Endothelial cell of umbilical vein (primary cell): ENCODE measurements around the gene DSCAML1. TPM values are rescaled to one million over a fixed set of nuclear protein-coding genes. Genes with fewer than 3 reads are reported as not detected.

Experiments used
- BruUV-seq: library from RNA; stranded (reverse); fragments of 400-500 nt; replicated peaks from 2 replicates; lab custom pipeline; 2021; lab: Mats Ljungman, UMichigan
- CTCF ChIA-PET: fragments of 300-600, 350-600 bp; sonication (Branson Sonifier 250); formaldehyde crosslinking; loops from one replicate; lab custom pipeline; 2021; ENCODE audit warnings: antibody characterized with exemption, inconsistent platforms; lab: Charles Lee
- POLR2A ChIA-PET: fragments of 300-600, 350-600 bp; sonication (Branson Sonifier 250); formaldehyde crosslinking; loops from one replicate; lab custom pipeline; 2021; ENCODE audit warnings: antibody characterized with exemption, inconsistent platforms; lab: Charles Lee
- DNase-seq: peaks from one replicate; pipeline ENCODE4 v3.0.0-alpha.2; 2011; ENCODE audit warnings: low read depth, low spot score
- FAIRE-seq: peaks from 2 replicates; lab custom pipeline; 2011; peaks lifted over from hg19 to GRCh38; lab: Jason Lieb, UNC
- H2AFZ ChIP-seq: 2 replicates; pipeline ENCODE4 v1.6.0; 2012; ENCODE audit warnings: low read depth, low read length, control low read depth, inconsistent platforms
- H3K27ac ChIP-seq: 2 replicates; pipeline ENCODE4 v1.5.1; 2011; ENCODE audit warnings: low read depth, mild to moderate bottlenecking, control low read depth, low read length, moderate library complexity; ENCODE audit not compliant: insufficient read depth
- H3K27me3 ChIP-seq, 2 experiments: 2 replicates each; pipeline versions ENCODE4 v1.6.0 to v1.6.1; 2011; ENCODE audit warnings: low read length in 2 of 2, mixed read lengths in 1 of 2; ENCODE audit not compliant: control insufficient read depth in 2 of 2, insufficient read depth in 2 of 2
- H3K36me3 ChIP-seq, 2 experiments: 2 replicates in 1 of 2; 3 replicates in 1 of 2; pipeline ENCODE4 v1.5.1; 2011; ENCODE audit warnings: low read length in 2 of 2, mild to moderate bottlenecking in 1 of 2, moderate library complexity in 1 of 2; ENCODE audit not compliant: control insufficient read depth in 2 of 2, insufficient read depth in 2 of 2; ENCODE audit errors: extremely low read depth in 1 of 2
- H3K4me1 ChIP-seq: 3 replicates; pipeline ENCODE4 v1.5.1; 2011; ENCODE audit warnings: mild to moderate bottlenecking, low read length; ENCODE audit not compliant: control insufficient read depth, insufficient read depth; ENCODE audit errors: extremely low read depth
- H3K4me2 ChIP-seq: 2 replicates; pipeline ENCODE4 v1.6.1; 2011; ENCODE audit warnings: low read length, control low read depth, mixed read lengths; ENCODE audit not compliant: insufficient read depth
- H3K4me3 ChIP-seq, 3 experiments: fragments of 200-600 bp in 1 of 3; sonication (generic), shearing (Covaris generic) in 1 of 3; replicated peaks in 1 of 3; 2 replicates each; pipeline ENCODE4 v1.5.1; 2011 to 2016; ENCODE audit warnings: control low read depth in 3 of 3, low read length in 3 of 3, mild to moderate bottlenecking in 2 of 3, inconsistent platforms in 1 of 3, low read depth in 1 of 3, moderate library complexity in 1 of 3; ENCODE audit not compliant: insufficient read depth in 1 of 3
- H3K79me2 ChIP-seq: 2 replicates; pipeline ENCODE4 v1.6.0; 2012; ENCODE audit warnings: low read length, inconsistent platforms; ENCODE audit not compliant: control insufficient read depth, insufficient read depth
- H3K9ac ChIP-seq: replicated peaks from 2 replicates; pipeline ENCODE3; 2011; ENCODE audit warnings: low read length, control low read depth; ENCODE audit not compliant: insufficient read depth; ENCODE audit errors: extremely low read depth
- H3K9me1 ChIP-seq: replicated peaks from 3 replicates; pipeline ENCODE4 v1.6.0; 2011; ENCODE audit warnings: mild to moderate bottlenecking, low read length; ENCODE audit not compliant: control insufficient read depth, insufficient read depth; ENCODE audit errors: extremely low read depth
- H3K9me3 ChIP-seq: replicated peaks from 2 replicates; pipeline ENCODE4 v1.5.1; 2012; ENCODE audit warnings: low read length, inconsistent platforms; ENCODE audit not compliant: control insufficient read depth, insufficient read depth
- H4K20me1 ChIP-seq: replicated peaks from 2 replicates; pipeline ENCODE3; 2011; ENCODE audit warnings: mild to moderate bottlenecking, low read length; ENCODE audit not compliant: control insufficient read depth, insufficient read depth; ENCODE audit errors: extremely low read depth
- EZH2 ChIP-seq: IDR thresholded peaks from 2 replicates; pipeline ENCODE4 v1.6.1; 2012; ENCODE audit warnings: borderline replicate concordance, low read depth, mild to moderate bottlenecking, moderate library complexity, low read length, inconsistent platforms; ENCODE audit not compliant: severe bottlenecking
- FOS ChIP-seq: IDR thresholded peaks from 2 replicates; pipeline ENCODE4 v1.6.1; 2011; ENCODE audit warnings: mild to moderate bottlenecking, low read length, moderate library complexity, borderline replicate concordance; ENCODE audit not compliant: insufficient read depth
- GATA2 ChIP-seq: IDR thresholded peaks from 2 replicates; pipeline ENCODE4 v1.7.0; 2011; ENCODE audit warnings: low read depth, mild to moderate bottlenecking, moderate library complexity, mixed read lengths, low read length; ENCODE audit not compliant: insufficient read length, insufficient read depth
- JUN ChIP-seq: IDR thresholded peaks from 2 replicates; pipeline ENCODE4 v1.6.1; 2011; ENCODE audit warnings: borderline replicate concordance, low read depth; ENCODE audit not compliant: insufficient read length, insufficient read depth
- MYC ChIP-seq: IDR thresholded peaks from one replicate; pipeline ENCODE4 v1.6.1; 2011; ENCODE audit warnings: mild to moderate bottlenecking, low read depth, low read length
- POLR2A ChIP-seq: IDR thresholded peaks from 2 replicates; pipeline ENCODE4 v1.6.1; 2012; ENCODE audit warnings: low read depth, mild to moderate bottlenecking, control low read depth, low read length
- POLR2AphosphoS5 ChIP-seq: IDR thresholded peaks from 2 replicates; pipeline ENCODE4 v1.6.1; 2012; ENCODE audit warnings: low read depth, mild to moderate bottlenecking, control low read depth, low read length, moderate library complexity; ENCODE audit not compliant: insufficient read depth
- dilution Hi-C: fragments of 300-500 bp; cut with MboI; formaldehyde crosslinking; loops from one replicate; pipeline ENCODE4 v1.15.0; 2019; ENCODE audit warnings: low sequenced_read_pairs; ENCODE audit not compliant: extremely low pct_ligation_motif_present
- intact Hi-C: fragments of 100-400 bp; cut with micrococcal nuclease; formaldehyde crosslinking; loops from one replicate; pipeline ENCODE4 v1.10.0; 2022
- polyA plus RNA-seq, 4 experiments: library from polyadenylated mRNA; depleted of rRNA in 3 of 4; stranded (reverse) in 3 of 4; unstranded in 1 of 4; fragments of >200 nt; gene quantifications; 2 replicates each; pipeline versions ENCODE4 v1.2.1 to v1.2.3, GENCODE V29; 2011 to 2012; ENCODE audit warnings: missing spikeins in 1 of 4
- total RNA-seq: library from RNA; stranded (reverse); gene quantifications from 2 replicates; pipeline ENCODE4 v1.2.3, GENCODE V29; 2021
- TF ChIP-seq, protein P1 (sequence below), 2 donors: IDR thresholded peaks; 1 replicate in 1 of 2; 2 replicates in 1 of 2; pipeline ENCODE4 v1.5.1; 2011; ENCODE audit warnings: low read length in 2 of 2, mild to moderate bottlenecking in 2 of 2, moderate library complexity in 2 of 2, control low read depth in 1 of 2, inconsistent platforms in 1 of 2, low read depth in 1 of 2; ENCODE audit not compliant: insufficient read depth in 1 of 2; ENCODE audit errors: extremely low read depth in 1 of 2
- TF ChIP-seq, protein P2 (sequence below): IDR thresholded peaks from 2 replicates; pipeline ENCODE4 v1.6.1; 2011; ENCODE audit not compliant: insufficient read depth, insufficient read length

The DSCAML1 gene
- total and polyA plus RNA-seq, 2 donors (not counting 3 experiments of a cell fraction or from before 2014, with no cell fraction given): not detected

GRCh38 chr11:117471776-117472175, 325.2 kb downstream of the DSCAML1 start:
- ChIA-PET CTCF (interaction anchor here (1.7 kb wide), 1 partner anchor 46 kb away, joined by 8 read pairs; no protein-coding TSS in a partner anchor), POLR2A (no interaction called here)
- H3K4me3 ChIP-seq: no peak overlapping the region
- no peak for FAIRE-seq
- TF ChIP-seq POLR2AphosphoS5 (no peak), EZH2 (no peak), GATA2 (no peak), JUN (no peak), MYC (no peak), POLR2A (no peak), FOS (no peak)
- TF ChIP-seq, protein P1, sequence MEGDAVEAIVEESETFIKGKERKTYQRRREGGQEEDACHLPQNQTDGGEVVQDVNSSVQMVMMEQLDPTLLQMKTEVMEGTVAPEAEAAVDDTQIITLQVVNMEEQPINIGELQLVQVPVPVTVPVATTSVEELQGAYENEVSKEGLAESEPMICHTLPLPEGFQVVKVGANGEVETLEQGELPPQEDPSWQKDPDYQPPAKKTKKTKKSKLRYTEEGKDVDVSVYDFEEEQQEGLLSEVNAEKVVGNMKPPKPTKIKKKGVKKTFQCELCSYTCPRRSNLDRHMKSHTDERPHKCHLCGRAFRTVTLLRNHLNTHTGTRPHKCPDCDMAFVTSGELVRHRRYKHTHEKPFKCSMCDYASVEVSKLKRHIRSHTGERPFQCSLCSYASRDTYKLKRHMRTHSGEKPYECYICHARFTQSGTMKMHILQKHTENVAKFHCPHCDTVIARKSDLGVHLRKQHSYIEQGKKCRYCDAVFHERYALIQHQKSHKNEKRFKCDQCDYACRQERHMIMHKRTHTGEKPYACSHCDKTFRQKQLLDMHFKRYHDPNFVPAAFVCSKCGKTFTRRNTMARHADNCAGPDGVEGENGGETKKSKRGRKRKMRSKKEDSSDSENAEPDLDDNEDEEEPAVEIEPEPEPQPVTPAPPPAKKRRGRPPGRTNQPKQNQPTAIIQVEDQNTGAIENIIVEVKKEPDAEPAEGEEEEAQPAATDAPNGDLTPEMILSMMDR (IDR thresholded peaks at IDR 0.05; ENCODE audit: extremely low read depth in 1 of 2, insufficient read depth in 1 of 2, low read depth in 1 of 2, low read length in 2 of 2): no peak
- TF ChIP-seq, protein P2, sequence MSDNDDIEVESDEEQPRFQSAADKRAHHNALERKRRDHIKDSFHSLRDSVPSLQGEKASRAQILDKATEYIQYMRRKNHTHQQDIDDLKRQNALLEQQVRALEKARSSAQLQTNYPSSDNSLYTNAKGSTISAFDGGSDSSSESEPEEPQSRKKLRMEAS: no peak
- DNase-seq: no peak
- no peaks in the 10 kb centered on the region for H3K9me1 ChIP-seq
- dilution Hi-C loops (no loop called here), intact Hi-C loops (no loop called here)
- no peaks in the 10 kb centered on the region for H3K4me1 ChIP-seq
- no peaks in the 10 kb centered on the region for H3K79me2 ChIP-seq
- no TSS peak for BruUV-seq
- H3K27me3 ChIP-seq: no peaks in the 10 kb centered on the region
- no peaks in the 10 kb centered on the region for H3K9me3 ChIP-seq
- H2AFZ ChIP-seq: no peak overlapping the region
- H3K27ac ChIP-seq: no peak overlapping the region
- no peak overlapping the region for H3K4me2 ChIP-seq
- no peaks in the 10 kb centered on the region for H3K36me3 ChIP-seq
- H3K9ac ChIP-seq: no peak overlapping the region
- no peaks in the 10 kb centered on the region for H4K20me1 ChIP-seq
